A549 (cell line): ENCODE measurements around the gene TRAPPC10. TPM values are rescaled to one million over a fixed set of nuclear protein-coding genes. Genes with fewer than 3 reads are reported as not detected.

ENCODE experiments used
- ATAC-seq, 2 experiments: fragments of 200-7000 bp in 1 of 2; fragments of >200 bp in 1 of 2; cut with Nextera tagmentation in 1 of 2; cut with Tn5 transposase in 1 of 2; 3 replicates each; pipeline versions ENCODE4 v1.8.0 to v1.9.1; 2018 to 2020; ENCODE audit warnings: mild to moderate bottlenecking in 1 of 2, moderate library complexity in 1 of 2
- CTCF ChIA-PET: fragments of 300-600 bp; sonication (Branson Sonifier 250); formaldehyde crosslinking; extraction: SDS; loops from one replicate; lab custom pipeline; 2021; ENCODE audit warnings: antibody characterized with exemption, inconsistent platforms; lab: Yijun Ruan, JAX
- POLR2A ChIA-PET: fragments of 350-600 bp; formaldehyde crosslinking; extraction: SDS; loops from one replicate; lab custom pipeline; 2021; ENCODE audit warnings: antibody characterized with exemption, inconsistent platforms; lab: Yijun Ruan, JAX
- DNase-seq, 2 experiments: peaks; one replicate each; pipeline versions ENCODE4 v3.0.0 to v3.0.0-alpha.2; 2011 to 2016; ENCODE audit warnings: low read depth in 1 of 2, low spot score in 1 of 2
- FAIRE-seq: peaks from 2 replicates; lab custom pipeline; 2011; peaks lifted over from hg19 to GRCh38; lab: Jason Lieb, UNC
- H3K27ac ChIP-seq, 2 experiments: fragments of >200 bp; sonication (Bioruptor Twin); formaldehyde crosslinking; 3 replicates each; pipeline ENCODE4 v1.5.1; 2016 to 2017
- H3K4me1 ChIP-seq: fragments of >200 bp; sonication (Bioruptor Twin); formaldehyde crosslinking; 3 replicates; pipeline ENCODE4 v1.6.1; 2016
- H3K4me2 ChIP-seq: fragments of >200 bp; sonication (Bioruptor Twin); formaldehyde crosslinking; 3 replicates; pipeline ENCODE4 v1.6.1; 2016
- H3K4me3 ChIP-seq: fragments of >200 bp; sonication (Bioruptor Twin); formaldehyde crosslinking; 3 replicates; pipeline ENCODE4 v1.5.1; 2016
- H3K9me3 ChIP-seq: fragments of >200 bp; sonication (Bioruptor Twin); formaldehyde crosslinking; 3 replicates; pipeline ENCODE4 v1.6.1; 2016
- CEBPB ChIP-seq, 2 experiments: fragments of >200 bp in 1 of 2; sonication (Bioruptor Twin) in 1 of 2; formaldehyde crosslinking in 1 of 2; IDR thresholded peaks; 2 replicates each; pipeline ENCODE4 v1.6.1; 2012 to 2016
- CHD2 ChIP-seq: fragments of 150-350 bp; IDR thresholded peaks from 2 replicates; pipeline ENCODE4 v1.6.1; 2014; ENCODE audit warnings: low read length; ENCODE audit not compliant: partially characterized antibody
- EP300 ChIP-seq, 2 experiments: fragments of >200 bp; sonication (Bioruptor Twin); formaldehyde crosslinking; IDR thresholded peaks; 2 replicates in 1 of 2; 3 replicates in 1 of 2; pipeline ENCODE4 v1.6.1; 2016 to 2017
- ESRRA ChIP-seq: fragments of 150-350 bp; IDR thresholded peaks from 2 replicates; pipeline ENCODE4 v1.6.1; 2014; ENCODE audit warnings: mild to moderate bottlenecking, low read length, borderline replicate concordance
- FOSB ChIP-seq: fragments of 250-450 bp; sonication (Bioruptor Pico); IDR thresholded peaks from 2 replicates; pipeline ENCODE4 v1.5.0; 2020; ENCODE audit warnings: mild to moderate bottlenecking, moderate library complexity
- FOXS1 ChIP-seq: fragments of 250-450 bp; sonication (Bioruptor Pico); IDR thresholded peaks from 2 replicates; pipeline ENCODE4 v1.5.0; 2020; ENCODE audit warnings: mild to moderate bottlenecking, moderate library complexity
- GATA3 ChIP-seq: IDR thresholded peaks from 2 replicates; pipeline ENCODE4 v1.6.1; 2012; ENCODE audit warnings: borderline replicate concordance
- HOXB13 ChIP-seq: fragments of 250-450 bp; sonication (Bioruptor Pico); IDR thresholded peaks from 2 replicates; pipeline ENCODE4 v1.5.0; 2020; ENCODE audit warnings: low read depth, mild to moderate bottlenecking, moderate library complexity
- MAFK ChIP-seq: fragments of 450-650 bp; IDR thresholded peaks from 2 replicates; pipeline ENCODE4 v1.6.1; 2014; ENCODE audit not compliant: partially characterized antibody
- MYC ChIP-seq: IDR thresholded peaks from 2 replicates; pipeline ENCODE4 v1.6.1; 2012; ENCODE audit warnings: mild to moderate bottlenecking, inconsistent platforms, low read length, improper control_type of control experiment, borderline replicate concordance
- NFE2L2 ChIP-seq: fragments of 150-350 bp; conservative IDR thresholded peaks from 2 replicates; pipeline ENCODE4 v1.6.1; 2014; ENCODE audit warnings: low read length
- NPAS2 ChIP-seq: fragments of 250-450 bp; sonication (Bioruptor Pico); IDR thresholded peaks from 2 replicates; pipeline ENCODE4 v1.8.0; 2022; ENCODE audit warnings: mild to moderate bottlenecking, moderate library complexity, borderline replicate concordance
- NR3C1 ChIP-seq: fragments of >200 bp; sonication (Bioruptor Twin); formaldehyde crosslinking; IDR thresholded peaks from 3 replicates; pipeline ENCODE4 v1.6.1; 2017
- PHF8 ChIP-seq: fragments of 200-600 bp; sonication (generic); IDR thresholded peaks from 2 replicates; pipeline ENCODE4 v1.6.1; 2016; ENCODE audit warnings: low read depth, mild to moderate bottlenecking, antibody characterized with exemption, moderate library complexity, borderline replicate concordance
- POLR2A ChIP-seq: IDR thresholded peaks from 2 replicates; pipeline ENCODE4 v1.6.1; 2012; ENCODE audit warnings: mild to moderate bottlenecking, low read length
- RNF2 ChIP-seq: fragments of 200-600 bp; sonication (generic); IDR thresholded peaks from 2 replicates; pipeline ENCODE4 v1.6.1; 2016; ENCODE audit warnings: low read depth, mild to moderate bottlenecking, antibody characterized with exemption, moderate library complexity, borderline replicate concordance
- SMC3 ChIP-seq: fragments of >200 bp; sonication (Bioruptor Twin); formaldehyde crosslinking; IDR thresholded peaks from 3 replicates; pipeline ENCODE4 v1.6.1; 2018; ENCODE audit warnings: inconsistent platforms
- whole genome bisulfite sequencing: methylation state at CpG from one replicate; pipeline ENCODE4 v1.1.6; 2017; ENCODE audit errors: missing lambda C conversion rate; 5-methylcytosine and 5-hydroxymethylcytosine counted together
- polyA plus RNA-seq, 4 experiments: library from polyadenylated mRNA; depleted of rRNA in 3 of 4; stranded (reverse); fragments of >200 nt; fragmentation: RNase III in 1 of 4; extraction: RNeasy Plus Mini Kit Qiagen cat#74134 plus additional on column Dnase treatment in 1 of 4; gene quantifications; 2 replicates in 3 of 4; 3 replicates in 1 of 4; pipeline ENCODE4 v1.2.3, GENCODE V29; 2011 to 2017
- TF ChIP-seq, protein P1 (sequence below): fragments of 450-650 bp; IDR thresholded peaks from 2 replicates; pipeline ENCODE4 v1.6.1; 2014; ENCODE audit warnings: antibody characterized with exemption
- TF ChIP-seq, protein P2 (sequence below): fragments of 250-450 bp; sonication (Bioruptor Pico); IDR thresholded peaks from 2 replicates; pipeline ENCODE4 v1.5.0; 2021; ENCODE audit warnings: mild to moderate bottlenecking, moderate library complexity, borderline replicate concordance
- TF ChIP-seq, protein P3 (sequence below): IDR thresholded peaks from 2 replicates; pipeline ENCODE4 v1.6.1; 2012
- TF ChIP-seq, protein P4 (sequence below): fragments of 150-350 bp; IDR thresholded peaks from 2 replicates; pipeline ENCODE4 v1.6.1; 2014; ENCODE audit warnings: low read depth, mild to moderate bottlenecking, low read length
- TF ChIP-seq, protein P5 (sequence below): fragments of >200 bp; sonication (Bioruptor Twin); formaldehyde crosslinking; IDR thresholded peaks from 3 replicates; pipeline ENCODE4 v1.5.1; 2016

TRAPPC10 gene
- polyA plus RNA-seq, 2 of the 4 experiments (the other 2 are of a cell fraction) = 11.8 to 27.7 TPM

DNA sequence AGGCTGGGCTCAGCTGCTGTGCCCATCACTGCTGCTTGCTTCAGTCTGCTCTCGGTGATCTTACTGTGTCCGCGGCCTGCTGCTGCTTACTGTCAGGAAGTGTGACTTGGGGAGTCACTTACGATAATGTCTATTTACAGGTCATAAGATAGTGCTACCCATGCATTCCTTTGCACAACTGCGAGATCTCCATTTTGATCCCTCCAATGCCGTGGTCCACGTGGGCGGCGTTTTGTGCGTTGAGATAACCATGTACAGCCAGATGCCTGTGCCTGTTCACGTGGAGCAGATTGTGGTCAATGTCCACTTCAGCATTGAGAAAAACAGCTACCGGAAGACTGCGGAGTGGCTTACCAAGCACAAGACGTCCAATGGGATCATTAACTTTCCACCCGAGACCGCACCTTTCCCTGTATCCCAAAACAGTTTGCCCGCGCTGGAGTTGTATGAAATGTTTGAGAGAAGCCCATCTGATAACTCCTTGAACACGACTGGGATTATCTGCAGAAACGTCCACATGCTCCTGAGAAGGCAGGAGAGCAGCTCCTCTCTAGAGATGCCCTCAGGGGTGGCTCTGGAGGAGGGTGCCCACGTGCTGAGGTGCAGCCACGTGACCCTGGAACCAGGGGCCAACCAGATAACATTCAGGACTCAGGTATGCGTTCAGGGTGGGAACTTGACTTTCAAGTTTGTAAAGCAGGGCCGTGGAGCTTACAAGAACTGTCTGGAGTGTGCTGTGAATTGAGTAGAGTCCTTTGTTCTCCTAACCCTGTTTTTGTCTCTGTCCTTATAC, 70.7 kb downstream of the TRAPPC10 start:
- TF ChIP-seq EP300 (IDR thresholded peaks at IDR 0.05) (no peak), PHF8 (no peak), FOSB (CRISPR knock-in tag) (no peak), FOXS1 (CRISPR knock-in tag) (no peak), SMC3 (no peak), GATA3 (no peak), CEBPB (IDR thresholded peaks at IDR 0.05) (no peak)
- TF ChIP-seq, protein P1, sequence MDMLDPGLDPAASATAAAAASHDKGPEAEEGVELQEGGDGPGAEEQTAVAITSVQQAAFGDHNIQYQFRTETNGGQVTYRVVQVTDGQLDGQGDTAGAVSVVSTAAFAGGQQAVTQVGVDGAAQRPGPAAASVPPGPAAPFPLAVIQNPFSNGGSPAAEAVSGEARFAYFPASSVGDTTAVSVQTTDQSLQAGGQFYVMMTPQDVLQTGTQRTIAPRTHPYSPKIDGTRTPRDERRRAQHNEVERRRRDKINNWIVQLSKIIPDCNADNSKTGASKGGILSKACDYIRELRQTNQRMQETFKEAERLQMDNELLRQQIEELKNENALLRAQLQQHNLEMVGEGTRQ = no peak

DNA sequence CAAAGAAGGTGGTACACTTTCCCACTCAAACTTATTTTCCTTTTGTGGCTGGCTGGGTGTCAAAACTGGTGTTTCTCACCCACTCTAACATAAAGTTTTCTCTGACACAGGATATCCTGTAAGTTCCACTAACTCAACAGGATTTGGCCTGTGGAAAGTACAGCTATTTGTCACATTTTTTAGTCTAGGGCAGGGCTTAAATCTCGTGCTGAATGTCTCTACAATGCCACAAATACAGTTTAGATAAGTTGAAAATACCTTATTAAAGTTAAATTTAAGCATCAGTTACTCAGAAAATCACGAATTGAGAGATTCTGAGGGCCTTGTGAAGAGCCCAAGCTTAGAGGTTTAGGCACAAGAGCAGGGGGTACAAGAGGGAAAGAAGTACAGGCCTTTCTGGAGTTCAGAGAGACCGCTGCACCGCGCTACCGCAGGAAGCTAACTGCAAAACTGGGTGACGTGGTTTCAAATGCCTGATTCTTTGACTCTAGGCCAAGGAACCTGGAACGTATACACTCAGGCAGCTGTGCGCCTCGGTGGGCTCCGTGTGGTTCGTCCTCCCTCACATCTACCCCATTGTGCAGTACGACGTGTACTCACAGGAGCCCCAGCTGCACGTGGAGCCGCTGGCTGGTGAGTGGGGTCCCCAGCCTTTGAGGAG, 71.7 kb downstream of the TRAPPC10 start:
- H3K4me1 ChIP-seq = no peaks in the 10 kb centered on the region
- ChIA-PET POLR2A (no interaction called here), CTCF (no interaction called here)
- DNase-seq = no peak
- no peak overlapping the region for H3K27ac ChIP-seq
- H3K4me3 ChIP-seq = no peak overlapping the region
- no peak for FAIRE-seq
- H3K9me3 ChIP-seq = no peaks in the 10 kb centered on the region
- no peak for ATAC-seq
- 93% methylated on average over 16 of the region's 16 CpGs for WGBS
- H3K4me2 ChIP-seq = no peak overlapping the region
- TF ChIP-seq CHD2 (no peak), FOSB (CRISPR knock-in tag) (no peak), POLR2A (no peak), NFE2L2 (no peak), RNF2 (no peak), ESRRA (no peak), MYC (no peak), MAFK (no peak), HOXB13 (CRISPR knock-in tag) (no peak), PHF8 (no peak), NPAS2 (no peak), NR3C1 (no peak)
- TF ChIP-seq, protein P2, sequence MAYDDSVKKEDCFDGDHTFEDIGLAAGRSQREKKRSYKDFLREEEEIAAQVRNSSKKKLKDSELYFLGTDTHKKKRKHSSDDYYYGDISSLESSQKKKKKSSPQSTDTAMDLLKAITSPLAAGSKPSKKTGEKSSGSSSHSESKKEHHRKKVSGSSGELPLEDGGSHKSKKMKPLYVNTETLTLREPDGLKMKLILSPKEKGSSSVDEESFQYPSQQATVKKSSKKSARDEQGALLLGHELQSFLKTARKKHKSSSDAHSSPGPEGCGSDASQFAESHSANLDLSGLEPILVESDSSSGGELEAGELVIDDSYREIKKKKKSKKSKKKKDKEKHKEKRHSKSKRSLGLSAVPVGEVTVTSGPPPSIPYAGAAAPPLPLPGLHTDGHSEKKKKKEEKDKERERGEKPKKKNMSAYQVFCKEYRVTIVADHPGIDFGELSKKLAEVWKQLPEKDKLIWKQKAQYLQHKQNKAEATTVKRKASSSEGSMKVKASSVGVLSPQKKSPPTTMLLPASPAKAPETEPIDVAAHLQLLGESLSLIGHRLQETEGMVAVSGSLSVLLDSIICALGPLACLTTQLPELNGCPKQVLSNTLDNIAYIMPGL = no peak
- TF ChIP-seq, protein P3, sequence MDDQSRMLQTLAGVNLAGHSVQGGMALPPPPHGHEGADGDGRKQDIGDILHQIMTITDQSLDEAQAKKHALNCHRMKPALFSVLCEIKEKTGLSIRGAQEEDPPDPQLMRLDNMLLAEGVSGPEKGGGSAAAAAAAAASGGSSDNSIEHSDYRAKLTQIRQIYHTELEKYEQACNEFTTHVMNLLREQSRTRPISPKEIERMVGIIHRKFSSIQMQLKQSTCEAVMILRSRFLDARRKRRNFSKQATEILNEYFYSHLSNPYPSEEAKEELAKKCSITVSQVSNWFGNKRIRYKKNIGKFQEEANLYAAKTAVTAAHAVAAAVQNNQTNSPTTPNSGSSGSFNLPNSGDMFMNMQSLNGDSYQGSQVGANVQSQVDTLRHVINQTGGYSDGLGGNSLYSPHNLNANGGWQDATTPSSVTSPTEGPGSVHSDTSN = no peak
- TF ChIP-seq, protein P4, sequence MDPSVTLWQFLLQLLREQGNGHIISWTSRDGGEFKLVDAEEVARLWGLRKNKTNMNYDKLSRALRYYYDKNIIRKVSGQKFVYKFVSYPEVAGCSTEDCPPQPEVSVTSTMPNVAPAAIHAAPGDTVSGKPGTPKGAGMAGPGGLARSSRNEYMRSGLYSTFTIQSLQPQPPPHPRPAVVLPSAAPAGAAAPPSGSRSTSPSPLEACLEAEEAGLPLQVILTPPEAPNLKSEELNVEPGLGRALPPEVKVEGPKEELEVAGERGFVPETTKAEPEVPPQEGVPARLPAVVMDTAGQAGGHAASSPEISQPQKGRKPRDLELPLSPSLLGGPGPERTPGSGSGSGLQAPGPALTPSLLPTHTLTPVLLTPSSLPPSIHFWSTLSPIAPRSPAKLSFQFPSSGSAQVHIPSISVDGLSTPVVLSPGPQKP = no peak
- TF ChIP-seq, protein P5, sequence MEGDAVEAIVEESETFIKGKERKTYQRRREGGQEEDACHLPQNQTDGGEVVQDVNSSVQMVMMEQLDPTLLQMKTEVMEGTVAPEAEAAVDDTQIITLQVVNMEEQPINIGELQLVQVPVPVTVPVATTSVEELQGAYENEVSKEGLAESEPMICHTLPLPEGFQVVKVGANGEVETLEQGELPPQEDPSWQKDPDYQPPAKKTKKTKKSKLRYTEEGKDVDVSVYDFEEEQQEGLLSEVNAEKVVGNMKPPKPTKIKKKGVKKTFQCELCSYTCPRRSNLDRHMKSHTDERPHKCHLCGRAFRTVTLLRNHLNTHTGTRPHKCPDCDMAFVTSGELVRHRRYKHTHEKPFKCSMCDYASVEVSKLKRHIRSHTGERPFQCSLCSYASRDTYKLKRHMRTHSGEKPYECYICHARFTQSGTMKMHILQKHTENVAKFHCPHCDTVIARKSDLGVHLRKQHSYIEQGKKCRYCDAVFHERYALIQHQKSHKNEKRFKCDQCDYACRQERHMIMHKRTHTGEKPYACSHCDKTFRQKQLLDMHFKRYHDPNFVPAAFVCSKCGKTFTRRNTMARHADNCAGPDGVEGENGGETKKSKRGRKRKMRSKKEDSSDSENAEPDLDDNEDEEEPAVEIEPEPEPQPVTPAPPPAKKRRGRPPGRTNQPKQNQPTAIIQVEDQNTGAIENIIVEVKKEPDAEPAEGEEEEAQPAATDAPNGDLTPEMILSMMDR = no peak

More for the DNA sequence above, 70.7 kb downstream of the TRAPPC10 start:
- ChIA-PET CTCF (no interaction called here), POLR2A (no interaction called here)
- Histone ChIP-seq H3K27ac (no peak overlapping the region), H3K9me3 (no peaks in the 10 kb centered on the region), H3K4me1 (no peaks in the 10 kb centered on the region), H3K4me3 (no peak overlapping the region), H3K4me2 (no peak overlapping the region)
- ATAC-seq = no peak
- no peak for FAIRE-seq
- WGBS = 93% methylated on average over 24 of the region's 24 CpGs
- no peak for DNase-seq
